HUES6 (cell line): ENCODE data around the gene RABGGTA.

ENCODE experiments used
- H3K27ac ChIP-seq: 2 replicates; pipeline ENCODE4 v1.7.0; 2013; ENCODE audit warnings: low read depth, mild to moderate bottlenecking, low read length, inconsistent platforms
- H3K27me3 ChIP-seq: 2 replicates; pipeline ENCODE4 v1.6.1; 2013; ENCODE audit warnings: low read length; ENCODE audit not compliant: control insufficient read depth, insufficient read depth
- H3K36me3 ChIP-seq: 2 replicates; pipeline ENCODE4 v1.6.1; 2013; ENCODE audit warnings: low read length; ENCODE audit not compliant: control insufficient read depth, insufficient read depth
- H3K4me1 ChIP-seq: 2 replicates; pipeline ENCODE4 v1.6.1; 2013; ENCODE audit warnings: low read length; ENCODE audit not compliant: control insufficient read depth, insufficient read depth
- H3K4me3 ChIP-seq: 2 replicates; pipeline ENCODE4 v1.5.1; 2013; ENCODE audit warnings: low read depth, low read length
- H3K9ac ChIP-seq: one replicate; pipeline ENCODE4 v1.6.1; 2013; ENCODE audit warnings: mild to moderate bottlenecking, low read length
- H3K9me3 ChIP-seq: 2 replicates; pipeline ENCODE4 v1.6.1; 2013; ENCODE audit warnings: low read depth, low read length; ENCODE audit not compliant: control insufficient read depth, insufficient read depth

RABGGTA gene

GRCh38 chr14:24263848-24264247 is 7.5 kb downstream of the RABGGTA start:
- H3K9ac ChIP-seq: no peak overlapping the region

GRCh38 chr14:24262821-24263733 is 8.3 kb downstream of the RABGGTA start, which contains the start of gene TGM1:
Gene TGM1 (minus strand): TSS chr14:24263177. CDS start chr14:24262352, 825 bp downstream.
- peaks cover 9% of the 10 kb centered on the region; the same call in 1 of the 2 replicates for H3K4me1 ChIP-seq
- peaks cover 22% of the 10 kb centered on the region for H3K36me3 ChIP-seq
- H3K9me3 ChIP-seq: no peaks in the 10 kb centered on the region
- H3K27me3 ChIP-seq: no peaks in the 10 kb centered on the region
- H3K27ac ChIP-seq: no peak within 1 kb of the TSS
- H3K9ac ChIP-seq: no peak within 1 kb of the TSS
- H3K4me3 ChIP-seq: no peak within 1 kb of the TSS

More at GRCh38 chr14:24263848-24264247, 7.5 kb downstream of the RABGGTA start:
- H3K4me1 ChIP-seq: peaks cover 6% of the 10 kb centered on the region; the same call in 1 of the 2 replicates
- H3K36me3 ChIP-seq: peaks cover 22% of the 10 kb centered on the region
- no peak overlapping the region for H3K27ac ChIP-seq
- H3K4me3 ChIP-seq: no peak overlapping the region
- no peaks in the 10 kb centered on the region for H3K9me3 ChIP-seq
- no peaks in the 10 kb centered on the region for H3K27me3 ChIP-seq

- H3K9me3 ChIP-seq: no peaks in the 10 kb centered on the region
These were observed 9.4 kb downstream of the RABGGTA start for GRCh38 chr14:24261969-24262327.

GRCh38 chr14:24261256-24261968 is 10.0 kb downstream of the RABGGTA start:
- H3K9me3 ChIP-seq: no peaks in the 10 kb centered on the region
- peaks cover 9% of the 10 kb centered on the region for H3K36me3 ChIP-seq
- no peak overlapping the region for H3K9ac ChIP-seq
- peaks cover 9% of the 10 kb centered on the region; the same call in 1 of the 2 replicates for H3K4me1 ChIP-seq
- no peak overlapping the region for H3K27ac ChIP-seq
- H3K4me3 ChIP-seq: no peak overlapping the region
- H3K27me3 ChIP-seq: no peaks in the 10 kb centered on the region

More at GRCh38 chr14:24261969-24262327, 9.4 kb downstream of the RABGGTA start:
- Histone ChIP-seq H3K4me3 (no peak overlapping the region), H3K27me3 (no peaks in the 10 kb centered on the region), H3K36me3 (peaks cover 14% of the 10 kb centered on the region), H3K4me1 (peaks cover 9% of the 10 kb centered on the region; the same call in 1 of the 2 replicates), H3K9ac (no peak overlapping the region), H3K27ac (no peak overlapping the region)

GRCh38 chr14:24260780-24261157 is 10.6 kb downstream of the RABGGTA start:
- Histone ChIP-seq H3K9ac (no peak overlapping the region), H3K4me1 (peaks cover 9% of the 10 kb centered on the region; the same call in 1 of the 2 replicates), H3K27me3 (no peaks in the 10 kb centered on the region), H3K27ac (no peak overlapping the region), H3K4me3 (no peak overlapping the region), H3K9me3 (no peaks in the 10 kb centered on the region), H3K36me3 (peaks cover 2% of the 10 kb centered on the region)

GRCh38 chr14:24260026-24260779 is 11.2 kb downstream of the RABGGTA start:
- Histone ChIP-seq H3K4me3 (no peak overlapping the region), H3K4me1 (peaks cover 9% of the 10 kb centered on the region; the same call in 1 of the 2 replicates), H3K9ac (no peak overlapping the region), H3K9me3 (no peaks in the 10 kb centered on the region), H3K36me3 (peaks cover 3% of the 10 kb centered on the region), H3K27me3 (no peaks in the 10 kb centered on the region), H3K27ac (no peak overlapping the region)

GRCh38 chr14:24259282-24260025 is 11.9 kb downstream of the RABGGTA start:
- Histone ChIP-seq H3K27me3 (no peaks in the 10 kb centered on the region), H3K4me1 (peaks cover 9% of the 10 kb centered on the region; the same call in 1 of the 2 replicates), H3K9me3 (no peaks in the 10 kb centered on the region), H3K36me3 (peaks cover 5% of the 10 kb centered on the region; the same call in 1 of the 2 replicates), H3K9ac (no peak overlapping the region), H3K27ac (no peak overlapping the region), H3K4me3 (no peak overlapping the region)

- H3K4me3 ChIP-seq: no peak overlapping the region
- peaks cover 9% of the 10 kb centered on the region; the same call in 1 of the 2 replicates for H3K4me1 ChIP-seq
- peaks cover 5% of the 10 kb centered on the region; the same call in 1 of the 2 replicates for H3K36me3 ChIP-seq
- H3K9me3 ChIP-seq: no peaks in the 10 kb centered on the region
- no peak overlapping the region for H3K9ac ChIP-seq
- H3K27ac ChIP-seq: no peak overlapping the region
- H3K27me3 ChIP-seq: no peaks in the 10 kb centered on the region
These were observed 12.7 kb downstream of the RABGGTA start for GRCh38 chr14:24258548-24259265.

GRCh38 chr14:24258119-24258518 is 13.3 kb downstream of the RABGGTA start:
- Histone ChIP-seq H3K4me3 (no peak overlapping the region), H3K9ac (no peak overlapping the region), H3K27me3 (no peaks in the 10 kb centered on the region), H3K27ac (no peak overlapping the region), H3K36me3 (peaks cover 5% of the 10 kb centered on the region; the same call in 1 of the 2 replicates), H3K4me1 (peaks cover 7% of the 10 kb centered on the region; the same call in 1 of the 2 replicates), H3K9me3 (no peaks in the 10 kb centered on the region)
